ENCODE data around the gene TRMT10B. TPM values are rescaled to one million over a fixed set of nuclear protein-coding genes. Genes with fewer than 3 reads are reported as not detected.

Gene TRMT10B
- total RNA-seq = 2.1 TPM

GRCh38 chr9:37753489-37754190 lies at the start of gene TRMT10B:
Gene TRMT10B, plus strand, starts transcription at chr9:37753805. Its CDS starts 8,127 bp downstream, at chr9:37761932.
- Histone ChIP-seq H3K4me3 (ENCODE audit: low read length in 3 of 3) (peak within 1 kb of the TSS; percentile 88 to 96 (median 94)), H3K36me3 (ENCODE audit: control insufficient read depth in 3 of 3, insufficient read depth in 3 of 3, low read length in 3 of 3) (no peaks in the 10 kb centered on the region), H3K9me3 (ENCODE audit: control insufficient read depth in 3 of 3, low read length in 3 of 3) (no peaks in the 10 kb centered on the region), H3K4me1 (ENCODE audit: control insufficient read depth in 3 of 3, insufficient read depth in 3 of 3, low read length in 3 of 3) (peaks cover 9 to 12% (median 12%) of the 10 kb centered on the region in 3 donors), H3K27me3 (ENCODE audit: control insufficient read depth in 3 of 3, insufficient read depth in 3 of 3, low read length in 3 of 3) (no peaks in the 10 kb centered on the region), H3K27ac (ENCODE audit: low read depth, low read length) (peak within 1 kb of the TSS; percentile 26), H3K9ac (ENCODE audit: low read depth in 1 of 3, low read length in 3 of 3) (peak within 1 kb of the TSS; percentile 81 to 87 (median 82))

- H3K36me3 ChIP-seq (ENCODE audit: control insufficient read depth in 3 of 3, insufficient read depth in 3 of 3, low read length in 3 of 3) = no peaks in the 10 kb centered on the region
- H3K9ac ChIP-seq (ENCODE audit: low read depth in 1 of 3, low read length in 3 of 3) = no peak overlapping the region
- H3K27me3 ChIP-seq (ENCODE audit: control insufficient read depth in 3 of 3, insufficient read depth in 3 of 3, low read length in 3 of 3) = no peaks in the 10 kb centered on the region
- H3K4me1 ChIP-seq (ENCODE audit: control insufficient read depth in 3 of 3, insufficient read depth in 3 of 3, low read length in 3 of 3) = no peaks in the 10 kb centered on the region
- H3K9me3 ChIP-seq (ENCODE audit: control insufficient read depth in 3 of 3, low read length in 3 of 3) = no peaks in the 10 kb centered on the region
- no peak overlapping the region for H3K27ac ChIP-seq (ENCODE audit: low read depth, low read length)
- H3K4me3 ChIP-seq (ENCODE audit: low read length in 3 of 3) = no peak overlapping the region
Observed at GRCh38 chr9:37705787-37706186, 47.8 kb upstream of the TRMT10B start.

GRCh38 chr9:37706290-37706689 lies 47.3 kb upstream of the TRMT10B start:
- Histone ChIP-seq H3K4me1 (ENCODE audit: control insufficient read depth in 3 of 3, insufficient read depth in 3 of 3, low read length in 3 of 3) (no peaks in the 10 kb centered on the region), H3K27me3 (ENCODE audit: control insufficient read depth in 3 of 3, insufficient read depth in 3 of 3, low read length in 3 of 3) (no peaks in the 10 kb centered on the region), H3K36me3 (ENCODE audit: control insufficient read depth in 3 of 3, insufficient read depth in 3 of 3, low read length in 3 of 3) (peaks cover 0 to under 1% (median 0%) of the 10 kb centered on the region in 3 donors), H3K27ac (ENCODE audit: low read depth, low read length) (no peak overlapping the region), H3K9ac (ENCODE audit: low read depth in 1 of 3, low read length in 3 of 3) (no peak overlapping the region), H3K4me3 (ENCODE audit: low read length in 3 of 3) (no peak overlapping the region), H3K9me3 (ENCODE audit: control insufficient read depth in 3 of 3, low read length in 3 of 3) (no peaks in the 10 kb centered on the region)

- H3K4me1 ChIP-seq (ENCODE audit: control insufficient read depth in 3 of 3, insufficient read depth in 3 of 3, low read length in 3 of 3) = no peaks in the 10 kb centered on the region
- peaks cover 0 to 2% (median 0%) of the 10 kb centered on the region in 3 donors for H3K36me3 ChIP-seq (ENCODE audit: control insufficient read depth in 3 of 3, insufficient read depth in 3 of 3, low read length in 3 of 3)
- H3K9ac ChIP-seq (ENCODE audit: low read depth in 1 of 3, low read length in 3 of 3) = no peak overlapping the region
- no peak overlapping the region for H3K4me3 ChIP-seq (ENCODE audit: low read length in 3 of 3)
- H3K27ac ChIP-seq (ENCODE audit: low read depth, low read length) = no peak overlapping the region
- H3K27me3 ChIP-seq (ENCODE audit: control insufficient read depth in 3 of 3, insufficient read depth in 3 of 3, low read length in 3 of 3) = no peaks in the 10 kb centered on the region
- no peaks in the 10 kb centered on the region for H3K9me3 ChIP-seq (ENCODE audit: control insufficient read depth in 3 of 3, low read length in 3 of 3)
Observed at GRCh38 chr9:37707748-37708147, 45.9 kb upstream of the TRMT10B start.

GRCh38 chr9:37710046-37710445 lies 43.6 kb upstream of the TRMT10B start:
- no peaks in the 10 kb centered on the region for H3K9me3 ChIP-seq (ENCODE audit: control insufficient read depth in 3 of 3, low read length in 3 of 3)

GRCh38 chr9:37715260-37715659 lies 38.3 kb upstream of the TRMT10B start:
- no peaks in the 10 kb centered on the region for H3K27me3 ChIP-seq (ENCODE audit: control insufficient read depth in 3 of 3, insufficient read depth in 3 of 3, low read length in 3 of 3)
- H3K27ac ChIP-seq (ENCODE audit: low read depth, low read length) = no peak overlapping the region
- no peak overlapping the region for H3K9ac ChIP-seq (ENCODE audit: low read depth in 1 of 3, low read length in 3 of 3)
- no peak overlapping the region for H3K4me3 ChIP-seq (ENCODE audit: low read length in 3 of 3)
- H3K36me3 ChIP-seq (ENCODE audit: control insufficient read depth in 3 of 3, insufficient read depth in 3 of 3, low read length in 3 of 3) = peaks cover 0 to 2% (median 0%) of the 10 kb centered on the region in 3 donors
- no peaks in the 10 kb centered on the region for H3K9me3 ChIP-seq (ENCODE audit: control insufficient read depth in 3 of 3, low read length in 3 of 3)
- H3K4me1 ChIP-seq (ENCODE audit: control insufficient read depth in 3 of 3, insufficient read depth in 3 of 3, low read length in 3 of 3) = no peaks in the 10 kb centered on the region

More at GRCh38 chr9:37710046-37710445, 43.6 kb upstream of the TRMT10B start:
- no peak overlapping the region for H3K9ac ChIP-seq (ENCODE audit: low read depth in 1 of 3, low read length in 3 of 3)
- H3K4me1 ChIP-seq (ENCODE audit: control insufficient read depth in 3 of 3, insufficient read depth in 3 of 3, low read length in 3 of 3) = no peaks in the 10 kb centered on the region
- no peaks in the 10 kb centered on the region for H3K27me3 ChIP-seq (ENCODE audit: control insufficient read depth in 3 of 3, insufficient read depth in 3 of 3, low read length in 3 of 3)
- no peak overlapping the region for H3K27ac ChIP-seq (ENCODE audit: low read depth, low read length)
- peaks cover 0 to 2% (median 0%) of the 10 kb centered on the region in 3 donors for H3K36me3 ChIP-seq (ENCODE audit: control insufficient read depth in 3 of 3, insufficient read depth in 3 of 3, low read length in 3 of 3)
- H3K4me3 ChIP-seq (ENCODE audit: low read length in 3 of 3) = no peak overlapping the region

GRCh38 chr9:37715991-37716505 lies 37.6 kb upstream of the TRMT10B start:
- Histone ChIP-seq H3K9me3 (ENCODE audit: control insufficient read depth in 3 of 3, low read length in 3 of 3) (no peaks in the 10 kb centered on the region), H3K4me3 (ENCODE audit: low read length in 3 of 3) (no peak overlapping the region), H3K36me3 (ENCODE audit: control insufficient read depth in 3 of 3, insufficient read depth in 3 of 3, low read length in 3 of 3) (peaks cover 0 to 2% (median 0%) of the 10 kb centered on the region in 3 donors), H3K27me3 (ENCODE audit: control insufficient read depth in 3 of 3, insufficient read depth in 3 of 3, low read length in 3 of 3) (no peaks in the 10 kb centered on the region), H3K4me1 (ENCODE audit: control insufficient read depth in 3 of 3, insufficient read depth in 3 of 3, low read length in 3 of 3) (no peaks in the 10 kb centered on the region), H3K27ac (ENCODE audit: low read depth, low read length) (no peak overlapping the region), H3K9ac (ENCODE audit: low read depth in 1 of 3, low read length in 3 of 3) (no peak overlapping the region)

GRCh38 chr9:37719526-37719925 lies 34.1 kb upstream of the TRMT10B start:
- H3K36me3 ChIP-seq (ENCODE audit: control insufficient read depth in 3 of 3, insufficient read depth in 3 of 3, low read length in 3 of 3) = no peaks in the 10 kb centered on the region

GRCh38 chr9:37727013-37727412 lies 26.6 kb upstream of the TRMT10B start:
- H3K27ac ChIP-seq (ENCODE audit: low read depth, low read length) = no peak overlapping the region
- no peak overlapping the region for H3K9ac ChIP-seq (ENCODE audit: low read depth in 1 of 3, low read length in 3 of 3)
- no peaks in the 10 kb centered on the region for H3K9me3 ChIP-seq (ENCODE audit: control insufficient read depth in 3 of 3, low read length in 3 of 3)
- H3K36me3 ChIP-seq (ENCODE audit: control insufficient read depth in 3 of 3, insufficient read depth in 3 of 3, low read length in 3 of 3) = peaks cover 0 to 3% (median 0%) of the 10 kb centered on the region in 3 donors
- no peaks in the 10 kb centered on the region for H3K27me3 ChIP-seq (ENCODE audit: control insufficient read depth in 3 of 3, insufficient read depth in 3 of 3, low read length in 3 of 3)
- H3K4me3 ChIP-seq (ENCODE audit: low read length in 3 of 3) = no peak overlapping the region
- H3K4me1 ChIP-seq (ENCODE audit: control insufficient read depth in 3 of 3, insufficient read depth in 3 of 3, low read length in 3 of 3) = no peaks in the 10 kb centered on the region

More at GRCh38 chr9:37719526-37719925, 34.1 kb upstream of the TRMT10B start:
- Histone ChIP-seq H3K9me3 (ENCODE audit: control insufficient read depth in 3 of 3, low read length in 3 of 3) (no peaks in the 10 kb centered on the region), H3K27ac (ENCODE audit: low read depth, low read length) (no peak overlapping the region), H3K27me3 (ENCODE audit: control insufficient read depth in 3 of 3, insufficient read depth in 3 of 3, low read length in 3 of 3) (no peaks in the 10 kb centered on the region), H3K4me3 (ENCODE audit: low read length in 3 of 3) (no peak overlapping the region), H3K4me1 (ENCODE audit: control insufficient read depth in 3 of 3, insufficient read depth in 3 of 3, low read length in 3 of 3) (no peaks in the 10 kb centered on the region), H3K9ac (ENCODE audit: low read depth in 1 of 3, low read length in 3 of 3) (no peak overlapping the region)

GRCh38 chr9:37729499-37729898 lies 24.1 kb upstream of the TRMT10B start:
- H3K9me3 ChIP-seq (ENCODE audit: control insufficient read depth in 3 of 3, low read length in 3 of 3) = no peaks in the 10 kb centered on the region
- no peak overlapping the region for H3K9ac ChIP-seq (ENCODE audit: low read depth in 1 of 3, low read length in 3 of 3)
- no peaks in the 10 kb centered on the region for H3K27me3 ChIP-seq (ENCODE audit: control insufficient read depth in 3 of 3, insufficient read depth in 3 of 3, low read length in 3 of 3)
- peaks cover 0 to 3% (median 0%) of the 10 kb centered on the region in 3 donors for H3K36me3 ChIP-seq (ENCODE audit: control insufficient read depth in 3 of 3, insufficient read depth in 3 of 3, low read length in 3 of 3)
- H3K27ac ChIP-seq (ENCODE audit: low read depth, low read length) = no peak overlapping the region
- no peaks in the 10 kb centered on the region for H3K4me1 ChIP-seq (ENCODE audit: control insufficient read depth in 3 of 3, insufficient read depth in 3 of 3, low read length in 3 of 3)
- H3K4me3 ChIP-seq (ENCODE audit: low read length in 3 of 3) = no peak overlapping the region

Data from skeletal muscle tissue (tissue), 4 donors.